SK-N-SH (cell line): ENCODE measurements around the gene DNHD1. TPM values are rescaled to one million over a fixed set of nuclear protein-coding genes. Genes with fewer than 3 reads are reported as not detected.

Source experiments
- CTCF ChIA-PET: fragments of 300-600, 350-600 bp; formaldehyde crosslinking; extraction: SDS; loops from one replicate; lab custom pipeline; 2021; lab: Yijun Ruan, JAX
- POLR2A ChIA-PET: fragments of 350-600 bp; sonication (Branson Sonifier 250); formaldehyde crosslinking; extraction: SDS; loops from one replicate; lab custom pipeline; 2020; ENCODE audit warnings: antibody characterized with exemption, inconsistent platforms; lab: Yijun Ruan, JAX
- DNase-seq: peaks from one replicate; pipeline ENCODE4 v3.0.0; 2012
- H2AFZ ChIP-seq: fragments of 200-600 bp; sonication (generic); 2 replicates; pipeline ENCODE4 v1.8.1; 2016; ENCODE audit warnings: antibody characterized with exemption, mild to moderate bottlenecking, low read depth
- H3F3A ChIP-seq: fragments of 200-600 bp; sonication (generic); replicated peaks from 2 replicates; pipeline ENCODE3; 2016; ENCODE audit warnings: antibody characterized with exemption, mild to moderate bottlenecking; ENCODE audit not compliant: insufficient read depth
- H3K27ac ChIP-seq, 2 experiments: fragments of 200-500 bp in 1 of 2; fragments of 200-600 bp in 1 of 2; sonication (Bioruptor generic) in 1 of 2; sonication (generic), shearing (Covaris generic) in 1 of 2; 2 replicates each; pipeline versions ENCODE4 v1.5.1 to v1.6.1; 2014 to 2016; ENCODE audit warnings: low read depth in 2 of 2, inconsistent platforms in 1 of 2, low read length in 1 of 2, mild to moderate bottlenecking in 1 of 2, mixed read lengths in 1 of 2
- H3K27me3 ChIP-seq: fragments of 200-600 bp; sonication (generic), shearing (Covaris generic); 2 replicates; pipeline ENCODE4 v1.6.1; 2016; ENCODE audit warnings: mixed run types; ENCODE audit not compliant: insufficient read depth
- H3K36me3 ChIP-seq, 2 experiments: fragments of 200-500 bp in 1 of 2; fragments of 200-600 bp in 1 of 2; sonication (Bioruptor generic) in 1 of 2; sonication (generic) in 1 of 2; replicated peaks in 1 of 2; 2 replicates each; pipeline versions ENCODE3 to v1.5.1; 2014 to 2016; ENCODE audit warnings: low read length in 1 of 2, mild to moderate bottlenecking in 1 of 2; ENCODE audit not compliant: insufficient read depth in 2 of 2, control insufficient read depth in 1 of 2
- H3K4me1 ChIP-seq, 2 experiments: fragments of 200-500 bp in 1 of 2; fragments of 200-600 bp in 1 of 2; sonication (Bioruptor generic) in 1 of 2; sonication (generic), shearing (Covaris generic) in 1 of 2; 2 replicates each; pipeline versions ENCODE4 v1.5.1 to v1.6.1; 2014 to 2016; ENCODE audit warnings: low read depth in 1 of 2, low read length in 1 of 2, mixed run types in 1 of 2; ENCODE audit not compliant: insufficient read depth in 2 of 2, control insufficient read depth in 1 of 2
- H3K4me2 ChIP-seq: fragments of 200-600 bp; sonication (generic), shearing (Covaris generic); 2 replicates; pipeline ENCODE4 v1.6.1; 2017; ENCODE audit warnings: mixed run types
- H3K4me3 ChIP-seq, 2 experiments: fragments of 200-500 bp in 1 of 2; fragments of 200-600 bp in 1 of 2; sonication (Bioruptor generic) in 1 of 2; sonication (generic), shearing (Covaris generic) in 1 of 2; 2 replicates each; pipeline versions ENCODE4 v1.5.1 to v1.8.1; 2014 to 2016; ENCODE audit warnings: low read depth in 2 of 2, inconsistent platforms in 1 of 2, low read length in 1 of 2, mild to moderate bottlenecking in 1 of 2, mixed read lengths in 1 of 2, moderate library complexity in 1 of 2
- H3K79me2 ChIP-seq: fragments of 200-600 bp; sonication (generic); 2 replicates; pipeline ENCODE4 v1.8.1; 2017; ENCODE audit warnings: mild to moderate bottlenecking; ENCODE audit not compliant: insufficient read depth
- H3K9ac ChIP-seq: fragments of 200-600 bp; sonication (generic); 2 replicates; pipeline ENCODE4 v1.6.1; 2017; ENCODE audit warnings: mixed run types
- H3K9me2 ChIP-seq: fragments of 200-600 bp; sonication (generic); 2 replicates; pipeline ENCODE4 v1.6.1; 2017; ENCODE audit warnings: mixed run types
- H3K9me3 ChIP-seq: fragments of 200-600 bp; sonication (generic); 2 replicates; pipeline ENCODE4 v1.6.1; 2017; ENCODE audit warnings: mixed run types, mild to moderate bottlenecking, moderate library complexity
- H4K20me1 ChIP-seq: fragments of 200-600 bp; sonication (generic); 2 replicates; pipeline ENCODE4 v1.6.1; 2017; ENCODE audit warnings: mild to moderate bottlenecking, mixed run types; ENCODE audit not compliant: insufficient read depth
- CTCF ChIP-seq: fragments of 200-600 bp; sonication (generic); IDR thresholded peaks from 2 replicates; pipeline ENCODE4 v1.6.1; 2017; ENCODE audit warnings: antibody characterized with exemption, mild to moderate bottlenecking, moderate library complexity
- FOXM1 ChIP-seq: IDR thresholded peaks from 2 replicates; pipeline ENCODE4 v1.4.0; 2012; ENCODE audit warnings: low read depth, mild to moderate bottlenecking
- GATA2 ChIP-seq: sonication (generic); formaldehyde crosslinking; IDR thresholded peaks from 2 replicates; pipeline ENCODE4 v1.5.0; 2020; ENCODE audit warnings: mild to moderate bottlenecking, missing genetic modification reagents
- JUND ChIP-seq: IDR thresholded peaks from 2 replicates; pipeline ENCODE4 v1.4.0; 2012
- MAX ChIP-seq: IDR thresholded peaks from 2 replicates; pipeline ENCODE4 v1.4.0; 2012; ENCODE audit warnings: low read depth
- NFIC ChIP-seq: IDR thresholded peaks from 2 replicates; pipeline ENCODE4 v1.4.0; 2012; ENCODE audit warnings: borderline replicate concordance
- NRF1 ChIP-seq: IDR thresholded peaks from 2 replicates; pipeline ENCODE4 v1.6.1; 2012; ENCODE audit warnings: low read depth, mild to moderate bottlenecking, low read length
- POLR2AphosphoS5 ChIP-seq: IDR thresholded peaks from 2 replicates; pipeline ENCODE4 v1.6.1; 2012; ENCODE audit warnings: low read depth, low read length
- RAD21 ChIP-seq: IDR thresholded peaks from 2 replicates; pipeline ENCODE4 v1.6.1; 2012; ENCODE audit warnings: mild to moderate bottlenecking, low read length
- RCOR1 ChIP-seq: fragments of 150-350 bp; IDR thresholded peaks from 2 replicates; pipeline ENCODE4 v1.6.1; 2017; ENCODE audit warnings: antibody characterized with exemption, low read length
- REST ChIP-seq: IDR thresholded peaks from 2 replicates; pipeline ENCODE4 v1.6.1; 2012; ENCODE audit warnings: mild to moderate bottlenecking, low read depth, low read length, moderate library complexity
- SMC3 ChIP-seq: IDR thresholded peaks from 2 replicates; pipeline ENCODE4 v1.6.1; 2012; ENCODE audit warnings: low read depth, low read length, improper control_type of control experiment
- TAF1 ChIP-seq: IDR thresholded peaks from 2 replicates; pipeline ENCODE4 v1.6.1; 2012; ENCODE audit warnings: low read depth, mild to moderate bottlenecking, low read length, moderate library complexity, borderline replicate concordance
- TCF12 ChIP-seq: IDR thresholded peaks from 2 replicates; pipeline ENCODE4 v1.4.0; 2012
- USF1 ChIP-seq: IDR thresholded peaks from 2 replicates; pipeline ENCODE4 v1.4.0; 2012; ENCODE audit warnings: low read depth, borderline replicate concordance
- WGBS: methylation state at CpG from one replicate; pipeline ENCODE4 v1.1.6; 2017; ENCODE audit warnings: low lambda C conversion rate; 5-methylcytosine and 5-hydroxymethylcytosine counted together
- polyA plus RNA-seq, 3 experiments: library from polyadenylated mRNA; depleted of rRNA; stranded (reverse); fragments of >200 nt; gene quantifications; 2 replicates each; pipeline ENCODE4 v1.2.3, GENCODE V29; 2012

The DNHD1 gene
- polyA plus RNA-seq, 1 of the 3 experiments (the other 2 are of a cell fraction): 5.3 TPM

- peak; percentile 16 for DNase-seq
- ChIA-PET CTCF (interaction anchor here (0.7 to 2.1 kb wide), 4 partner anchors 10 to 71 kb away, joined by 3 to 8 read pairs (median 5); partner anchors contain the start of gene TAF10), POLR2A (interaction anchor here (1.0 to 3.0 kb wide), 2 partner anchors 67 to 81 kb away, joined by 3 to 15 read pairs; partner anchors contain the start of gene MRPL17)
- H3F3A ChIP-seq: peaks cover 24% of the 10 kb centered on the region
- H3K4me2 ChIP-seq: peak overlapping the region; percentile 86
- no peaks in the 10 kb centered on the region for H3K9me3 ChIP-seq
- H3K4me1 ChIP-seq: peaks cover 15 to 31% of the 10 kb centered on the region in 2 experiments
- no peaks in the 10 kb centered on the region for H3K27me3 ChIP-seq
- 43% methylated on average over 7 of the region's 7 CpGs for WGBS
- no peaks in the 10 kb centered on the region; the same call in 1 of the 2 replicates for H4K20me1 ChIP-seq
- H3K36me3 ChIP-seq: peaks cover 22 to 41% of the 10 kb centered on the region in 2 experiments
- H2AFZ ChIP-seq: peak overlapping the region; percentile 75; the same call in 1 of the 2 replicates
- H3K9me2 ChIP-seq: no peaks in the 10 kb centered on the region
- peak overlapping the region; percentile 67 to 95 for H3K4me3 ChIP-seq
- TF ChIP-seq TCF12: no peak
- no peak for TF ChIP-seq RAD21
- TF ChIP-seq NRF1: no peak
- TF ChIP-seq USF1: no peak
- no peak for TF ChIP-seq RCOR1
- no peak for TF ChIP-seq MAX
- peak overlapping the region; percentile 76 to 91; a peak in 3 of 4 replicates for H3K27ac ChIP-seq
- H3K9ac ChIP-seq: peak overlapping the region; percentile 92
- peaks cover 90% of the 10 kb centered on the region for H3K79me2 ChIP-seq
Observed at GRCh38 chr11:6602096-6602940, 105.2 kb downstream of the DNHD1 start.

- peak within 1 kb of the TSS; percentile 79 to 91 for H3K27ac ChIP-seq
- peaks cover 24 to 44% of the 10 kb centered on the region in 2 experiments for H3K36me3 ChIP-seq
- peak within 1 kb of the TSS; percentile 75 for H2AFZ ChIP-seq
- H3K9me3 ChIP-seq: no peaks in the 10 kb centered on the region
- POLR2A ChIA-PET: interaction anchor here (1.0 to 3.0 kb wide), 4 partner anchors 9 to 80 kb away, joined by 3 to 15 read pairs (median 6); partner anchors contain the start of genes MRPL17, TAF10 and TPP1
- H3K9ac ChIP-seq: peak within 1 kb of the TSS; percentile 92
- no peaks in the 10 kb centered on the region for H3K27me3 ChIP-seq
- H3F3A ChIP-seq: peaks cover 34% of the 10 kb centered on the region
- no peaks in the 10 kb centered on the region for H3K9me2 ChIP-seq
- peak within 1 kb of the TSS; percentile 67 to 95 for H3K4me3 ChIP-seq
- CTCF ChIA-PET: interaction anchor here (0.6 to 2.2 kb wide), 10 partner anchors 9 to 224 kb away, joined by 3 to 13 read pairs (median 6); partner anchors contain the start of genes MRPL17 and TAF10
- H3K4me2 ChIP-seq: peak within 1 kb of the TSS; percentile 86
- H3K4me1 ChIP-seq: peaks cover 26 to 40% of the 10 kb centered on the region in 2 experiments
- peaks cover 95% of the 10 kb centered on the region for H3K79me2 ChIP-seq
- 1% methylated on average over 33 of the region's 72 CpGs for WGBS
- no peaks in the 10 kb centered on the region; the same call in 1 of the 2 replicates for H4K20me1 ChIP-seq
- DNase-seq: peak; percentile 96
- TF ChIP-seq GATA2 (no peak), SMC3 (no peak; the same call in none of the 2 replicates), NFIC (0 out of 2 replicates have a peak, but pooled peaks have one; percentile 15), JUND (no peak), TAF1 (peak; percentile 89), REST (no peak), POLR2AphosphoS5 (peak; percentile 77), FOXM1 (no peak), TCF12 (peak; percentile 39; the same call in 1 of the 2 replicates), RAD21 (peak; percentile 5; the same call in 1 of the 2 replicates), CTCF (no peak; the same call in 1 of the 2 replicates)
Observed at GRCh38 chr11:6603287-6604080, 106.4 kb downstream of the DNHD1 start, which contains the start of the genes ILK and RRP8. Gene ILK, plus strand, starts transcription at chr11:6603774. Its CDS starts 498 bp downstream, at chr11:6604272. Gene RRP8, minus strand, starts transcription at chr11:6603616. Its CDS starts 114 bp downstream, at chr11:6603502.
